SU-DHL-6 (cell line): ENCODE data around the gene GLRA3.

ENCODE experiments used
- H2AFZ ChIP-seq: fragments of 200-600 bp; sonication (generic); 2 replicates; pipeline ENCODE4 v1.6.1; 2014; ENCODE audit warnings: low read depth, mild to moderate bottlenecking, moderate library complexity, mixed read lengths, antibody characterized with exemption, low read length; ENCODE audit not compliant: severe bottlenecking
- H3F3A ChIP-seq: fragments of 200-600 bp; shearing (Covaris generic); 2 replicates; pipeline ENCODE4 v1.6.0; 2016; ENCODE audit warnings: antibody characterized with exemption, mild to moderate bottlenecking; ENCODE audit not compliant: insufficient read depth
- H3K27ac ChIP-seq: fragments of 200-600 bp; sonication (generic); 2 replicates; pipeline ENCODE4 v1.5.1; 2016; ENCODE audit warnings: low read depth, mild to moderate bottlenecking, low read length, moderate library complexity, mixed read lengths
- H3K27me3 ChIP-seq: fragments of 200-600 bp; sonication (generic), shearing (Covaris generic); 2 replicates; pipeline ENCODE4 v1.6.0; 2014; ENCODE audit warnings: mild to moderate bottlenecking, low read length
- H3K36me3 ChIP-seq: fragments of 200-600 bp; sonication (generic); 2 replicates; pipeline ENCODE4 v1.6.1; 2014; ENCODE audit warnings: mild to moderate bottlenecking, low read length, mixed read lengths
- H3K4me2 ChIP-seq: fragments of 300-600, 200-600 bp; shearing (Covaris generic), sonication (generic); 2 replicates; pipeline ENCODE4 v1.6.0; 2014; ENCODE audit warnings: low read length, low read depth, mild to moderate bottlenecking; ENCODE audit not compliant: poor library complexity, severe bottlenecking
- H3K4me3 ChIP-seq: fragments of 200-600 bp; sonication (generic); 2 replicates; pipeline ENCODE4 v1.5.1; 2014; ENCODE audit warnings: antibody characterized with exemption, low read length, mild to moderate bottlenecking, mixed read lengths; ENCODE audit not compliant: insufficient read depth, poor library complexity, severe bottlenecking
- H3K79me2 ChIP-seq: fragments of 200-600 bp; sonication (generic); 2 replicates; pipeline ENCODE4 v1.6.1; 2014; ENCODE audit warnings: mild to moderate bottlenecking, low read length, moderate library complexity; ENCODE audit not compliant: insufficient read depth
- H3K9ac ChIP-seq: fragments of 200-600 bp; sonication (generic); 2 replicates; pipeline ENCODE4 v1.7.0; 2014; ENCODE audit warnings: mild to moderate bottlenecking, low read length
- H3K9me2 ChIP-seq: fragments of 200-600 bp; sonication (generic); replicated peaks from 2 replicates; pipeline ENCODE4 v1.6.1; 2014; ENCODE audit warnings: low read length; ENCODE audit not compliant: insufficient read depth
- H3K9me3 ChIP-seq: fragments of 200-600 bp; sonication (generic); 2 replicates; pipeline ENCODE4 v1.6.1; 2014; ENCODE audit warnings: low read length, mixed read lengths; ENCODE audit not compliant: insufficient read depth
- H4K20me1 ChIP-seq: fragments of 200-600 bp; sonication (generic); 2 replicates; pipeline ENCODE4 v1.6.1; 2014; ENCODE audit warnings: low read depth, mild to moderate bottlenecking, antibody characterized with exemption, low read length, moderate library complexity, mixed read lengths
- CTCF ChIP-seq: fragments of 200-600 bp; sonication (generic); IDR thresholded peaks from one replicate; pipeline ENCODE4 v1.5.1; 2017; ENCODE audit warnings: antibody characterized with exemption, mild to moderate bottlenecking, low read length, moderate library complexity; ENCODE audit not compliant: insufficient read depth, poor library complexity, severe bottlenecking
- EZH2phosphoT487 ChIP-seq: fragments of 200-600 bp; sonication (generic), shearing (Covaris generic); conservative IDR thresholded peaks from 2 replicates; pipeline ENCODE4 v1.6.1; 2018; ENCODE audit warnings: mild to moderate bottlenecking, antibody characterized with exemption, low read length, moderate library complexity, mixed read lengths

The GLRA3 gene

GRCh38 chr4:174607792-174608191 is 221.3 kb downstream of the GLRA3 start:
- Histone ChIP-seq H3K36me3 (no peaks in the 10 kb centered on the region), H3K79me2 (no peaks in the 10 kb centered on the region), H3K4me3 (no peak overlapping the region), H3K9ac (no peak overlapping the region), H3K9me3 (no peaks in the 10 kb centered on the region), H3K27me3 (no peaks in the 10 kb centered on the region), H2AFZ (no peak overlapping the region), H4K20me1 (no peaks in the 10 kb centered on the region), H3K27ac (no peak overlapping the region), H3K4me2 (no peak overlapping the region), H3F3A (no peaks in the 10 kb centered on the region), H3K9me2 (no peaks in the 10 kb centered on the region)
- TF ChIP-seq EZH2phosphoT487, result no peak
- no peak for TF ChIP-seq CTCF

GRCh38 chr4:174604198-174604597 is 224.8 kb downstream of the GLRA3 start:
- Histone ChIP-seq H3F3A (no peaks in the 10 kb centered on the region), H3K4me2 (no peak overlapping the region), H2AFZ (no peak overlapping the region), H3K79me2 (no peaks in the 10 kb centered on the region), H3K36me3 (no peaks in the 10 kb centered on the region), H3K9me3 (no peaks in the 10 kb centered on the region), H3K9ac (no peak overlapping the region), H3K9me2 (no peaks in the 10 kb centered on the region), H3K4me3 (no peak overlapping the region), H3K27me3 (no peaks in the 10 kb centered on the region), H3K27ac (no peak overlapping the region), H4K20me1 (no peaks in the 10 kb centered on the region)
- TF ChIP-seq EZH2phosphoT487 (no peak), CTCF (no peak)

GRCh38 chr4:174600391-174600790 is 228.7 kb downstream of the GLRA3 start:
- Histone ChIP-seq H3K4me2 (no peak overlapping the region), H3K9ac (no peak overlapping the region), H4K20me1 (no peaks in the 10 kb centered on the region), H3K79me2 (no peaks in the 10 kb centered on the region), H2AFZ (no peak overlapping the region), H3K27me3 (no peaks in the 10 kb centered on the region), H3F3A (no peaks in the 10 kb centered on the region), H3K27ac (no peak overlapping the region), H3K4me3 (no peak overlapping the region), H3K9me3 (no peaks in the 10 kb centered on the region), H3K36me3 (no peaks in the 10 kb centered on the region), H3K9me2 (no peaks in the 10 kb centered on the region)
- no peak for TF ChIP-seq EZH2phosphoT487
- no peak for TF ChIP-seq CTCF

- TF ChIP-seq CTCF (no peak), EZH2phosphoT487 (no peak)
- H3K9me3 ChIP-seq, result no peaks in the 10 kb centered on the region
Observed at GRCh38 chr4:174598800-174599199, 230.2 kb downstream of the GLRA3 start.

More at GRCh38 chr4:174598800-174599199, 230.2 kb downstream of the GLRA3 start:
- no peak overlapping the region for H3K9ac ChIP-seq
- no peak overlapping the region for H2AFZ ChIP-seq
- no peaks in the 10 kb centered on the region for H3F3A ChIP-seq
- no peaks in the 10 kb centered on the region for H3K9me2 ChIP-seq
- H3K79me2 ChIP-seq, result no peaks in the 10 kb centered on the region
- H3K27me3 ChIP-seq, result no peaks in the 10 kb centered on the region
- no peak overlapping the region for H3K4me2 ChIP-seq
- H4K20me1 ChIP-seq, result no peaks in the 10 kb centered on the region
- no peaks in the 10 kb centered on the region for H3K36me3 ChIP-seq
- H3K27ac ChIP-seq, result no peak overlapping the region
- H3K4me3 ChIP-seq, result no peak overlapping the region
